ENCODE measurements around the gene PHACTR3. TPM values are rescaled to one million over a fixed set of nuclear protein-coding genes. Genes with fewer than 3 reads are reported as not detected.

The PHACTR3 gene
- total RNA-seq, 1 donor from 2014 or later = 0.14 TPM

- no peak for FAIRE-seq
- H4K20me1 ChIP-seq (ENCODE audit: insufficient read depth, low read length) = no peaks in the 10 kb centered on the region
- H3K4me1 ChIP-seq (ENCODE audit: insufficient read depth, low read length) = no peaks in the 10 kb centered on the region
- peaks cover 2% of the 10 kb centered on the region for H3K9me3 Mint-ChIP-seq (ENCODE audit: unreplicated experiment)
- no peaks in the 10 kb centered on the region for H3K36me3 ChIP-seq (ENCODE audit: insufficient read depth, low read length)
- H3K4me3 ChIP-seq (ENCODE audit: insufficient read depth, low read depth, low read length) = no peak overlapping the region
- DNase-seq (ENCODE audit: low read depth) = no peak
- no peak overlapping the region for H3K27ac ChIP-seq (ENCODE audit: low read depth, low read length)
- no peaks in the 10 kb centered on the region for H3K27me3 ChIP-seq (ENCODE audit: insufficient read depth, low read length)
- H2AFZ ChIP-seq (ENCODE audit: low read depth, low read length) = no peak overlapping the region
- TF ChIP-seq, protein P1, sequence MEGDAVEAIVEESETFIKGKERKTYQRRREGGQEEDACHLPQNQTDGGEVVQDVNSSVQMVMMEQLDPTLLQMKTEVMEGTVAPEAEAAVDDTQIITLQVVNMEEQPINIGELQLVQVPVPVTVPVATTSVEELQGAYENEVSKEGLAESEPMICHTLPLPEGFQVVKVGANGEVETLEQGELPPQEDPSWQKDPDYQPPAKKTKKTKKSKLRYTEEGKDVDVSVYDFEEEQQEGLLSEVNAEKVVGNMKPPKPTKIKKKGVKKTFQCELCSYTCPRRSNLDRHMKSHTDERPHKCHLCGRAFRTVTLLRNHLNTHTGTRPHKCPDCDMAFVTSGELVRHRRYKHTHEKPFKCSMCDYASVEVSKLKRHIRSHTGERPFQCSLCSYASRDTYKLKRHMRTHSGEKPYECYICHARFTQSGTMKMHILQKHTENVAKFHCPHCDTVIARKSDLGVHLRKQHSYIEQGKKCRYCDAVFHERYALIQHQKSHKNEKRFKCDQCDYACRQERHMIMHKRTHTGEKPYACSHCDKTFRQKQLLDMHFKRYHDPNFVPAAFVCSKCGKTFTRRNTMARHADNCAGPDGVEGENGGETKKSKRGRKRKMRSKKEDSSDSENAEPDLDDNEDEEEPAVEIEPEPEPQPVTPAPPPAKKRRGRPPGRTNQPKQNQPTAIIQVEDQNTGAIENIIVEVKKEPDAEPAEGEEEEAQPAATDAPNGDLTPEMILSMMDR (IDR thresholded peaks at IDR 0.05; ENCODE audit: insufficient read depth, low read depth, low read length) = no peak
- TF ChIP-seq EZH2 (IDR thresholded peaks at IDR 0.05; ENCODE audit: insufficient read depth, low read length) = no peak
- no peak overlapping the region for H3K4me2 ChIP-seq (ENCODE audit: low read length)
- H3K79me2 ChIP-seq (ENCODE audit: insufficient read depth, low read length) = no peaks in the 10 kb centered on the region
- H3K9ac ChIP-seq (ENCODE audit: low read length) = no peak overlapping the region
- H3K4me3 Mint-ChIP-seq (ENCODE audit: unreplicated experiment) = no peak overlapping the region
- no peaks in the 10 kb centered on the region for H3K4me1 Mint-ChIP-seq (ENCODE audit: low read depth, unreplicated experiment)
- H3K36me3 Mint-ChIP-seq (ENCODE audit: low read depth, unreplicated experiment) = no peaks in the 10 kb centered on the region
- H3K27ac Mint-ChIP-seq (ENCODE audit: unreplicated experiment) = no peak overlapping the region
- peaks cover 21% of the 10 kb centered on the region for H3K27me3 Mint-ChIP-seq (ENCODE audit: low read depth, unreplicated experiment)
- peaks cover 6% of the 10 kb centered on the region for H3K9me3 ChIP-seq (ENCODE audit: insufficient read depth, low read depth, low read length)
Observed at GRCh38 chr20:59561614-59562277, 42.6 kb upstream of the PHACTR3 start.

DNA sequence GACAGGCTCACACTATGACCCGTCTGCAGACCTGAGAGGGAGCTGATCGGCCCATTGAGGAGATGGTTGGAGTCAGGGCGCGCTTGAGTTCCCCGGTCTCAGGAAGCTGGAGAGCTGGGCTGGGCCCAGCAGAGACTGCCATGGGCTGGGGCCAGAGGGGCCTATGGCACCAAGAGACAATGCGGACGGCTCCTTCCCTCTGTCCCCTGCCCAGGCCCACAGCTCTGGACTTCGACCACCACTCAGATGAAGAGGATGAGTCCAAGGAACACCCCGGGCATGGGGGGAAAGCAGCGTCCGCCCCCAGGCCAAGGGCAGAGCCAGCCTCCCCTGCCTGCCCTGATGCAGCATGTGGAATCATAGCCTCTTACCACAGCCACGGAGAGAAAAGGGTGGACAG, 40.2 kb upstream of the PHACTR3 start:
- Histone ChIP-seq H3K4me2 (ENCODE audit: low read length) (no peak overlapping the region), H3K4me3 (ENCODE audit: insufficient read depth, low read depth, low read length) (no peak overlapping the region), H3K36me3 (ENCODE audit: insufficient read depth, low read length) (no peaks in the 10 kb centered on the region), H3K4me1 (ENCODE audit: insufficient read depth, low read length) (no peaks in the 10 kb centered on the region), H4K20me1 (ENCODE audit: insufficient read depth, low read length) (no peaks in the 10 kb centered on the region), H3K79me2 (ENCODE audit: insufficient read depth, low read length) (no peaks in the 10 kb centered on the region), H3K27ac (ENCODE audit: low read depth, low read length) (no peak overlapping the region), H3K9me3 (ENCODE audit: insufficient read depth, low read depth, low read length) (peaks cover 6% of the 10 kb centered on the region), H3K27me3 (ENCODE audit: insufficient read depth, low read length) (no peaks in the 10 kb centered on the region), H2AFZ (ENCODE audit: low read depth, low read length) (no peak overlapping the region), H3K9ac (ENCODE audit: low read length) (no peak overlapping the region)
- DNase-seq (ENCODE audit: low read depth) = no peak
- peaks cover 2% of the 10 kb centered on the region for H3K9me3 Mint-ChIP-seq (ENCODE audit: unreplicated experiment)
- no peak overlapping the region for H3K4me3 Mint-ChIP-seq (ENCODE audit: unreplicated experiment)
- no peak overlapping the region for H3K27ac Mint-ChIP-seq (ENCODE audit: unreplicated experiment)
- FAIRE-seq = no peak
- no peaks in the 10 kb centered on the region for H3K36me3 Mint-ChIP-seq (ENCODE audit: low read depth, unreplicated experiment)
- no peaks in the 10 kb centered on the region for H3K4me1 Mint-ChIP-seq (ENCODE audit: low read depth, unreplicated experiment)
- no peak for TF ChIP-seq EZH2 (IDR thresholded peaks at IDR 0.05; ENCODE audit: insufficient read depth, low read length)
- TF ChIP-seq, protein P1 (IDR thresholded peaks at IDR 0.05; ENCODE audit: insufficient read depth, low read depth, low read length) = no peak
- H3K27me3 Mint-ChIP-seq (ENCODE audit: low read depth, unreplicated experiment) = peaks cover 28% of the 10 kb centered on the region

GRCh38 chr20:59564943-59565342, 39.4 kb upstream of the PHACTR3 start:
- TF ChIP-seq, protein P1 (IDR thresholded peaks at IDR 0.05; ENCODE audit: insufficient read depth, low read depth, low read length) = no peak
- no peaks in the 10 kb centered on the region for H3K79me2 ChIP-seq (ENCODE audit: insufficient read depth, low read length)
- peaks cover 2% of the 10 kb centered on the region for H3K9me3 Mint-ChIP-seq (ENCODE audit: unreplicated experiment)
- no peak overlapping the region for H3K27ac Mint-ChIP-seq (ENCODE audit: unreplicated experiment)
- no peaks in the 10 kb centered on the region for H3K4me1 Mint-ChIP-seq (ENCODE audit: low read depth, unreplicated experiment)
- H3K4me3 ChIP-seq (ENCODE audit: insufficient read depth, low read depth, low read length) = no peak overlapping the region
- no peak overlapping the region for H2AFZ ChIP-seq (ENCODE audit: low read depth, low read length)
- H3K27me3 ChIP-seq (ENCODE audit: insufficient read depth, low read length) = no peaks in the 10 kb centered on the region
- H3K27ac ChIP-seq (ENCODE audit: low read depth, low read length) = no peak overlapping the region
- H3K36me3 ChIP-seq (ENCODE audit: insufficient read depth, low read length) = no peaks in the 10 kb centered on the region
- H3K36me3 Mint-ChIP-seq (ENCODE audit: low read depth, unreplicated experiment) = no peaks in the 10 kb centered on the region
- H4K20me1 ChIP-seq (ENCODE audit: insufficient read depth, low read length) = no peaks in the 10 kb centered on the region
- FAIRE-seq (no peak), DNase-seq (ENCODE audit: low read depth) (no peak)
- peaks cover 32% of the 10 kb centered on the region for H3K27me3 Mint-ChIP-seq (ENCODE audit: low read depth, unreplicated experiment)
- no peak overlapping the region for H3K4me3 Mint-ChIP-seq (ENCODE audit: unreplicated experiment)
- no peak overlapping the region for H3K9ac ChIP-seq (ENCODE audit: low read length)
- H3K4me1 ChIP-seq (ENCODE audit: insufficient read depth, low read length) = no peaks in the 10 kb centered on the region
- no peak overlapping the region for H3K4me2 ChIP-seq (ENCODE audit: low read length)
- H3K9me3 ChIP-seq (ENCODE audit: insufficient read depth, low read depth, low read length) = no peaks in the 10 kb centered on the region

Measured in astrocyte (in vitro differentiated cells and primary cell).